ENCODE data around the gene OPTN. TPM values are rescaled to one million over a fixed set of nuclear protein-coding genes. Genes with fewer than 3 reads are reported as not detected.

The OPTN gene
- total RNA-seq, 1 experiment from 2014 or later, result 79.6 TPM

DNA sequence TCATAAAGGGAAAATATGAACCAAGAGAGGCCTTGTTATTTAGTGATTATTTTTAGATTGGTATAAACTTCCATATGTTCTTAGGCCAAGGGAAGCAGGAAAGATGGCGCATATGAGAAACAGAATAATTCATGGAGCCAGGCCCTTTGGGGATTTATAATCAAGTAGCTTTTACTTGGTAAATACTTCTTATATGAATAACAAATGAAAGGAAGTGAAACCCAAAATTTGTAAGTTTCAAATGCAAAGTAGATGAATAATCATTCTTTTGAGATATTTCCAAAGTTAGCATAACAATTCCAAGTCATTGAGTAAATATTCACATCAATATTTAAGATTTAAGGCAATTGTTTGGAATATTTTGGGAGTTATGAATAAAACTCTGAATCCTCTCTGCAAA is 13.9 kb upstream of the OPTN start:
- Mint-ChIP-seq H3K4me1 (ENCODE audit: insufficient read depth, unreplicated experiment) (peaks cover 12% of the 10 kb centered on the region), H3K9me3 (ENCODE audit: unreplicated experiment) (peaks cover 5% of the 10 kb centered on the region), H3K27ac (ENCODE audit: low read depth, unreplicated experiment) (no peak overlapping the region), H3K36me3 (ENCODE audit: insufficient read depth, unreplicated experiment) (no peaks in the 10 kb centered on the region), H3K27me3 (ENCODE audit: insufficient read depth, unreplicated experiment) (no peaks in the 10 kb centered on the region), H3K4me3 (ENCODE audit: unreplicated experiment) (no peak overlapping the region)
- TF ChIP-seq, protein P1, sequence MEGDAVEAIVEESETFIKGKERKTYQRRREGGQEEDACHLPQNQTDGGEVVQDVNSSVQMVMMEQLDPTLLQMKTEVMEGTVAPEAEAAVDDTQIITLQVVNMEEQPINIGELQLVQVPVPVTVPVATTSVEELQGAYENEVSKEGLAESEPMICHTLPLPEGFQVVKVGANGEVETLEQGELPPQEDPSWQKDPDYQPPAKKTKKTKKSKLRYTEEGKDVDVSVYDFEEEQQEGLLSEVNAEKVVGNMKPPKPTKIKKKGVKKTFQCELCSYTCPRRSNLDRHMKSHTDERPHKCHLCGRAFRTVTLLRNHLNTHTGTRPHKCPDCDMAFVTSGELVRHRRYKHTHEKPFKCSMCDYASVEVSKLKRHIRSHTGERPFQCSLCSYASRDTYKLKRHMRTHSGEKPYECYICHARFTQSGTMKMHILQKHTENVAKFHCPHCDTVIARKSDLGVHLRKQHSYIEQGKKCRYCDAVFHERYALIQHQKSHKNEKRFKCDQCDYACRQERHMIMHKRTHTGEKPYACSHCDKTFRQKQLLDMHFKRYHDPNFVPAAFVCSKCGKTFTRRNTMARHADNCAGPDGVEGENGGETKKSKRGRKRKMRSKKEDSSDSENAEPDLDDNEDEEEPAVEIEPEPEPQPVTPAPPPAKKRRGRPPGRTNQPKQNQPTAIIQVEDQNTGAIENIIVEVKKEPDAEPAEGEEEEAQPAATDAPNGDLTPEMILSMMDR (IDR thresholded peaks at IDR 0.05; ENCODE audit: unreplicated experiment), result no peak
- DNase-seq (ENCODE audit: unreplicated experiment), result no peak
- no TSS peak for BruUV-seq (replicated peaks)
- intact Hi-C loops (cut with micrococcal nuclease), result no loop called here
- CTCF ChIA-PET, result interaction anchor here (1.0 to 2.3 kb wide), 2 partner anchors 14 to 375 kb away, joined by 3 to 13 read pairs; partner anchors contain the start of gene OPTN
- POLR2A ChIA-PET, result interaction anchor here (1.5 kb wide), 1 partner anchor 11 kb away, joined by 3 read pairs; no protein-coding TSS in a partner anchor

DNA sequence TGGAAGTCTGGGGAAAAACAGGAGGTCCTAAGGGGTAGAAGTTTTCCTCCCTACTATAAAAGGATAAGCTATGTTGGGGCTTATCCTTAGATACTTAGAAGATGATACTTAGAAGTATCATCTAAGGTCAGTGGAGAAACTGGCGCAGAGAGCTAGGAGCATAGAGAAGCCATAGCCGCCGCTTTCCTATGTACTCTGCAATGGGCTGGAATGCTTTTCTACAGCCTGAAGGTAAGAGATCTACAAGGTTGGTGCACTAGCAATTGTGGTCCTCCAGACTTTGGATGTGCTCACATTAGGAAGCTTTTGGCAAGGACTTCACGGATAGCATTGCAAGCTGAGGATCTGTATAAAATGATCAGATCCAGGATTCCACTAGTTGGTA is 12.4 kb upstream of the OPTN start:
- no peaks in the 10 kb centered on the region for H3K36me3 Mint-ChIP-seq (ENCODE audit: insufficient read depth, unreplicated experiment)
- TF ChIP-seq, protein P1 (IDR thresholded peaks at IDR 0.05; ENCODE audit: unreplicated experiment), result no peak
- peaks cover 12% of the 10 kb centered on the region for H3K4me1 Mint-ChIP-seq (ENCODE audit: insufficient read depth, unreplicated experiment)
- H3K4me3 Mint-ChIP-seq (ENCODE audit: unreplicated experiment), result no peak overlapping the region
- DNase-seq (ENCODE audit: unreplicated experiment), result no peak
- peaks cover 5% of the 10 kb centered on the region for H3K9me3 Mint-ChIP-seq (ENCODE audit: unreplicated experiment)
- intact Hi-C loops (cut with micrococcal nuclease), result no loop called here
- ChIA-PET CTCF (interaction anchor here (0.6 to 3.1 kb wide), 4 partner anchors 10 to 248 kb away, joined by 3 to 13 read pairs (median 6); partner anchors contain the start of gene OPTN), POLR2A (interaction anchor here (1.4 kb wide), 1 partner anchor 12 kb away, joined by 11 read pairs; the partner anchor contains the start of gene OPTN)
- H3K27ac Mint-ChIP-seq (ENCODE audit: low read depth, unreplicated experiment), result no peak overlapping the region
- no TSS peak for BruUV-seq (replicated peaks)
- H3K27me3 Mint-ChIP-seq (ENCODE audit: insufficient read depth, unreplicated experiment), result no peaks in the 10 kb centered on the region

DNA sequence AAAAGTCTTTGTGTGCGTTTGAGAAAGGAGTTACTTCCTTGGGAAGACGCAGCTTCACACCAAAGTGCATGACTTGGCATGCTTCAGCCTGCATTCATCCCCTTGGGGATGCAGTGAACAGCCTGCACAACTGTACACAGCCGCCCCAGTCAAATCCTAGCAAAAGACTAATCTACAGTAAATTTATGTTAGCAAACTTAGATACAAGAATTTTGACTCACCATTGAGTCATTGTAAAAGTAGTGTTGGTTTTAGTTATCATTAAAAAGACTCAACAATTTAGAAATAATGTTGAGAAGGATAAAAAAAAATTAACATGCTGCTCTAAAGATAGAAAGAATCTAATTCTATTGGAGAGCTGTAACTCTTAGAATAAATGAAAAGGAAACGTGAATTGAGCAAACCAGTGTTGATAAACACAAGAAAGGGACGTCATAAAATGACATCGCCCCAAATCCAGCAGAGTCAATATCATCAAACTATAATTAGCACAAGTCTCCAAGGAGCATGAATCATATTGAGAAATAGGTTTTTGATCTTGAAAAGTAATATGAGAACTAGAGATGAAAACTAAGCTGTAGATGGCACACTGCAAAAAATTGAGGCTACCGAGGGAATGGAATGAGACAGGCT is 11.9 kb upstream of the OPTN start:
- TF ChIP-seq, protein P1 (IDR thresholded peaks at IDR 0.05; ENCODE audit: unreplicated experiment), result no peak
- intact Hi-C loops (cut with micrococcal nuclease), result no loop called here
- CTCF ChIA-PET, result interaction anchor here (0.6 to 3.1 kb wide), 4 partner anchors 9 to 248 kb away, joined by 3 to 13 read pairs (median 6); partner anchors contain the start of gene OPTN
- Mint-ChIP-seq H3K4me1 (ENCODE audit: insufficient read depth, unreplicated experiment) (peaks cover 12% of the 10 kb centered on the region), H3K36me3 (ENCODE audit: insufficient read depth, unreplicated experiment) (no peaks in the 10 kb centered on the region), H3K27me3 (ENCODE audit: insufficient read depth, unreplicated experiment) (no peaks in the 10 kb centered on the region), H3K9me3 (ENCODE audit: unreplicated experiment) (peaks cover under 1% of the 10 kb centered on the region), H3K27ac (ENCODE audit: low read depth, unreplicated experiment) (no peak overlapping the region), H3K4me3 (ENCODE audit: unreplicated experiment) (no peak overlapping the region)
- POLR2A ChIA-PET, result interaction anchor here (0.6 to 1.4 kb wide), 2 partner anchors 12 to 252 kb away, joined by 3 to 11 read pairs; partner anchors contain the start of gene OPTN
- DNase-seq (ENCODE audit: unreplicated experiment), result peak; percentile 49
- no TSS peak for BruUV-seq (replicated peaks)

DNA sequence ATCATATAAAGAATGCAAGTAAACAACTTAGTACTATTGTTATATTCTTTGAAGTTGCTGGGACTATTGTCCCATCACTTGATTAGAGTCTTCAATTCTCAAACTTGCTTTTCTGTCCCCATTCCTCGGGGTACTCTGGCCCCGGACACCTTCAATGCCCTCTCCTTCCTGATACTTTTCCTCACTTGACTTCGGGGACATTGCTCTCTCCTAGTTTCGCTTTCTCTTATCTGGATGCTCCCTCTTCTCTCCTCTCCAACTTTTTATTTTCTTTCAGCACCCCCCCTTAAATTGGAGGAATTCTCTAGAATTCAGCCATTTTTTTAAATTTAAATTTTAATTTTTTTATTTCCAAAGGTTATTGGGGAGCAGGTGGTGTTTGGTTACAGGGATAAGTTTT is 10.6 kb upstream of the OPTN start:
- ChIA-PET CTCF (interaction anchor here (3.1 kb wide), 1 partner anchor 8 kb away, joined by 10 read pairs; no protein-coding TSS in a partner anchor), POLR2A (no interaction called here)
- no peak for DNase-seq (ENCODE audit: unreplicated experiment)
- H3K27ac Mint-ChIP-seq (ENCODE audit: low read depth, unreplicated experiment), result no peak overlapping the region
- peaks cover 12% of the 10 kb centered on the region for H3K4me1 Mint-ChIP-seq (ENCODE audit: insufficient read depth, unreplicated experiment)
- H3K4me3 Mint-ChIP-seq (ENCODE audit: unreplicated experiment), result no peak overlapping the region
- no peaks in the 10 kb centered on the region for H3K36me3 Mint-ChIP-seq (ENCODE audit: insufficient read depth, unreplicated experiment)
- TF ChIP-seq, protein P1 (IDR thresholded peaks at IDR 0.05; ENCODE audit: unreplicated experiment), result no peak
- intact Hi-C loops (cut with micrococcal nuclease), result no loop called here
- H3K9me3 Mint-ChIP-seq (ENCODE audit: unreplicated experiment), result no peaks in the 10 kb centered on the region
- no TSS peak for BruUV-seq (replicated peaks)
- H3K27me3 Mint-ChIP-seq (ENCODE audit: insufficient read depth, unreplicated experiment), result no peaks in the 10 kb centered on the region
